GM19452 (cell line): ENCODE results near the gene BLVRA.

Experiments
- ATAC-seq: cut with Tn5 transposase; IDR thresholded peaks from one replicate; pipeline ENCODE4 v1.9.1; 2021; ENCODE audit not compliant: unreplicated experiment

Gene BLVRA

DNA sequence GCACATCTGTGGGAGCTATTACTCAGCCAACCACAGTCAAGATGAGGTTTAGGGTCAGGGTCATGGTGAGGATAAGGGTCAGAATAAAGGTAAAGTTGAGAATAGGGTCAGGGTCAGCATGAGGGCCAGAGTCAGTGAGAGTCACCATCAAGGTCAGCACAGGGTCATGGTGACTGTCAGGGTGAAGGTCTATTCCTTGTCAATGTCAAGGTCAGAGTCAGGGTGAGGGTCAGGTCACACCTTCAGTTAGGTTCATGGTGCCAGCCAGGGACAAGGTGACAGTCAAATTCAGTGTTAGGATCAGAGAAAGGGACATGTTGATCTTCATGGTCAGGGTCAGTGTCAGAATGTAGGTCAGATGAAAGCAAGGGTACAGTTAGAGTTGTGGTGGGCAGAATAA is 96.7 kb downstream of the BLVRA start:
- no peak for ATAC-seq

DNA sequence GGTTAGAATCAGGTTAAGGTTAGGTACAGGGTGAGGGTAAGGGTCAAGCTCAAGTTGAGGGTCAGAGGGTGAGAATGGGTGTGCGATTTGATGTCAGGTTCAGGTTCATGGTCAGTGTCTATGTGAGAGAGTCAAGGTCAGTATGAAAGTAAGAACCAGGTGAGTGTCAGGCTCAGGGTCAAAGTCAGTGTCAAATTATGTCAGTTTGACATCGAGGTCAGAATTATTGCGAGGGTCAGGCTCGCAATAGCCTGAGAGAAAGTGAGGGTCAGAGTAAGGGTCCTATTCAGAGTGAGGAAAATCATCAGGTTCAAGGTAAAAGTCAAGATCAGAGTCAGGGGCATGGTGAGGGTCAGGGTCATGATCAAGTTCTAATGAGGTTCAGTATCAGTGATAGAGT is 97.8 kb downstream of the BLVRA start:
- ATAC-seq = no peak
